ENCODE results near the gene FLRT1.

- TF ChIP-seq CTCF (conservative IDR thresholded peaks at IDR 0.05; ENCODE audit: low read depth in 2 of 2): 0 out of 4 replicates have a peak, but pooled peaks of 1 of the 2 experiments have one; percentile 4
- no peak for TF ChIP-seq EZH2 (IDR thresholded peaks at IDR 0.05; ENCODE audit: low read depth, unreplicated experiment)
- 0 out of 2 replicates have a peak, but pooled peaks have one; percentile 31 for TF ChIP-seq CREB1 (CRISPR knock-in tag; IDR thresholded peaks at IDR 0.05; ENCODE audit: low read depth)
- TF ChIP-seq ZNF114 (CRISPR knock-in tag; IDR thresholded peaks at IDR 0.05): no peak
- TF ChIP-seq JUNB (IDR thresholded peaks at IDR 0.05; ENCODE audit: unreplicated experiment): no peak
- peak; percentile 56; the same call in 1 of the 2 replicates for TF ChIP-seq POLR2AphosphoS5 (IDR thresholded peaks at IDR 0.05; ENCODE audit: low read depth)
- TF ChIP-seq EZH2phosphoT487 (IDR thresholded peaks at IDR 0.05; ENCODE audit: unreplicated experiment): no peak
Measured at GRCh38 chr11:63999349-64000025, 36.2 kb upstream of the FLRT1 start.
